Measurements from ENCODE around the gene PANK4. TPM values are rescaled to one million over a fixed set of nuclear protein-coding genes. Genes with fewer than 3 reads are reported as not detected.

PANK4 gene
- total and polyA plus RNA-seq, 2 experiments from 2014 or later: 18.5 to 21.3 TPM

DNA sequence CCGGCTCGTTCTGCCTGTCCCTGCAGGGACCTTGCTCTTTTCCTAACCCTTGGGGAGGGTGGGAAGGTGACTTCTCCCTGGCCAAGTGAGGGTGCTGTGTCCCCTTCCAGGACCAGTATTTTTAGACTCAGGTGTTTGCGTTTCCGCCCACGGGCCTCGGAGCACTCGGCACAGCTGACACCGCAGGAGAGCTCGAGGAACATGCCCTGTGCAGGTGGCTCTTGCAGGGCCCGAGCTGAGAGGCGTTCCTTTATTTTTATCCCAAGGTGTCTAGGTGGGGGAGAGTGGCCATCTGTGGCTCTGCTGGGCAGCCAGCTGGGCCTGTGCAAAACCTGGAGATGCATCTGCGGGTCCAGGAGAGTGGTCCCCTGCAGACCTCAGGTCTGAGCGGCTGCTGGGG lies 34.3 kb downstream of the PANK4 start:
- 77% methylated on average over 11 of the region's 13 CpGs for WGBS (ENCODE audit: low lambda C conversion rate, missing lambda C conversion rate)
- Histone ChIP-seq H3K27me3 (no peaks in the 10 kb centered on the region), H3K79me2 (no peaks in the 10 kb centered on the region), H4K20me1 (ENCODE audit: insufficient read depth, poor library complexity, severe bottlenecking) (no peaks in the 10 kb centered on the region), H3K9me2 (replicated peaks; ENCODE audit: insufficient read depth) (no peaks in the 10 kb centered on the region), H3K36me3 (replicated peaks; ENCODE audit: insufficient read depth, low read depth) (no peaks in the 10 kb centered on the region), H3K4me3 (no peak overlapping the region), H3K4me1 (ENCODE audit: insufficient read depth) (peaks cover 5% of the 10 kb centered on the region), H3K4me2 (no peak overlapping the region), H2AFZ (no peak overlapping the region), H3K9me3 (ENCODE audit: low read depth) (no peaks in the 10 kb centered on the region), H3K27ac (no peak overlapping the region)
- TF ChIP-seq EZH2phosphoT487 (IDR thresholded peaks at IDR 0.05; ENCODE audit: low read depth, severe bottlenecking, unreplicated experiment) (no peak), EZH2 (IDR thresholded peaks at IDR 0.05; ENCODE audit: borderline replicate concordance) (no peak)
- TF ChIP-seq, protein P1, sequence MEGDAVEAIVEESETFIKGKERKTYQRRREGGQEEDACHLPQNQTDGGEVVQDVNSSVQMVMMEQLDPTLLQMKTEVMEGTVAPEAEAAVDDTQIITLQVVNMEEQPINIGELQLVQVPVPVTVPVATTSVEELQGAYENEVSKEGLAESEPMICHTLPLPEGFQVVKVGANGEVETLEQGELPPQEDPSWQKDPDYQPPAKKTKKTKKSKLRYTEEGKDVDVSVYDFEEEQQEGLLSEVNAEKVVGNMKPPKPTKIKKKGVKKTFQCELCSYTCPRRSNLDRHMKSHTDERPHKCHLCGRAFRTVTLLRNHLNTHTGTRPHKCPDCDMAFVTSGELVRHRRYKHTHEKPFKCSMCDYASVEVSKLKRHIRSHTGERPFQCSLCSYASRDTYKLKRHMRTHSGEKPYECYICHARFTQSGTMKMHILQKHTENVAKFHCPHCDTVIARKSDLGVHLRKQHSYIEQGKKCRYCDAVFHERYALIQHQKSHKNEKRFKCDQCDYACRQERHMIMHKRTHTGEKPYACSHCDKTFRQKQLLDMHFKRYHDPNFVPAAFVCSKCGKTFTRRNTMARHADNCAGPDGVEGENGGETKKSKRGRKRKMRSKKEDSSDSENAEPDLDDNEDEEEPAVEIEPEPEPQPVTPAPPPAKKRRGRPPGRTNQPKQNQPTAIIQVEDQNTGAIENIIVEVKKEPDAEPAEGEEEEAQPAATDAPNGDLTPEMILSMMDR (IDR thresholded peaks at IDR 0.05; ENCODE audit: poor library complexity): no peak
- no peak for DNase-seq (ENCODE audit: low spot score)

DNA sequence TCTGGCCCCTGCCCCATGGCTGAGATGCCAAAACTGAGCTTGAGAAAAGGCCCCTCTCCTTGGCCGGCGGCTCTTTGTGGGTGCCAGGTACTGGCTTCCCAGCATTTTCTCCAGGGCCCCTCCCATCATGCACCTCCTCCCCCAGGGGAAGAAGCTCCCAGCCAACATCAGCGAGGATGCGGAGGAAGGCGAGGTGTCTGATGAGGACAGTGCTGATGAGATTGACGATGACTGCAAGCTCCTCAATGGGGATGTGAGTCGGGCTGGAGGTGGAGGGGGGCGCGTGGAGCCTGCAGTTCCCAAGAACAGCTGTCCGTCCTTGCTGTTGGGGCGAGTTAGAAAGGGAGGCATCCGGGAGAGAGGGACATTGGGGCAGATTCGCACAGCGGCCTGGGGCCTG lies 36.8 kb downstream of the PANK4 start:
- Histone ChIP-seq H3K9me3 (ENCODE audit: low read depth) (no peaks in the 10 kb centered on the region), H3K36me3 (replicated peaks; ENCODE audit: insufficient read depth, low read depth) (no peaks in the 10 kb centered on the region), H3K4me2 (no peak overlapping the region), H3K79me2 (no peaks in the 10 kb centered on the region), H3K27me3 (no peaks in the 10 kb centered on the region), H2AFZ (no peak overlapping the region), H3K4me3 (no peak overlapping the region), H4K20me1 (ENCODE audit: insufficient read depth, poor library complexity, severe bottlenecking) (no peaks in the 10 kb centered on the region), H3K4me1 (ENCODE audit: insufficient read depth) (peaks cover 4% of the 10 kb centered on the region), H3K27ac (no peak overlapping the region), H3K9me2 (replicated peaks; ENCODE audit: insufficient read depth) (no peaks in the 10 kb centered on the region)
- no peak for DNase-seq (ENCODE audit: low spot score)
- 95% methylated on average over 13 of the region's 14 CpGs for WGBS (ENCODE audit: low lambda C conversion rate, missing lambda C conversion rate)
- TF ChIP-seq EZH2phosphoT487 (IDR thresholded peaks at IDR 0.05; ENCODE audit: low read depth, severe bottlenecking, unreplicated experiment) (no peak), EZH2 (IDR thresholded peaks at IDR 0.05; ENCODE audit: borderline replicate concordance) (no peak)
- TF ChIP-seq, protein P1 (IDR thresholded peaks at IDR 0.05; ENCODE audit: poor library complexity): no peak

DNA sequence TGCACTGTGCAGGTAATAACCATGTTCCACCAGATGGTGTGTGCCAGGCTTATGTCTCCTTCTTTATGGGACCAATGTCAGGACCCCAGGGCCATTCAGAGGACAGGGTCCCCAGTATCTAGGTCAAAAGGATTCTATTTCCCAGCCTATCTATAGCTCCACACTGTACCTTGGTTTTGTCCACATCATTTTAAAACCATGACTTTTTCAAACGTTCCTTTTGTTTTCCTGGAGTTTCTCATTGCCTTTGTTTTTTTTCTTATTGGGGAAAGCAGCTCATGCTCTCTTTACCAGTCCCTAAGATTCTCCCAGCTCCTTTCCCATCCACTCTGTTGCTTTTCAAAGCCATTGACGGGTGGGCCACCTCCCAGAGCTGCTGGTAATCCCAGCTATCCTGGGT lies 37.7 kb downstream of the PANK4 start:
- H4K20me1 ChIP-seq (ENCODE audit: insufficient read depth, poor library complexity, severe bottlenecking): no peaks in the 10 kb centered on the region
- no peaks in the 10 kb centered on the region for H3K36me3 ChIP-seq (replicated peaks; ENCODE audit: insufficient read depth, low read depth)
- TF ChIP-seq EZH2 (IDR thresholded peaks at IDR 0.05; ENCODE audit: borderline replicate concordance) (no peak), EZH2phosphoT487 (IDR thresholded peaks at IDR 0.05; ENCODE audit: low read depth, severe bottlenecking, unreplicated experiment) (no peak)
- TF ChIP-seq, protein P1 (IDR thresholded peaks at IDR 0.05; ENCODE audit: poor library complexity): no peak
- no peaks in the 10 kb centered on the region for H3K27me3 ChIP-seq
- H3K79me2 ChIP-seq: no peaks in the 10 kb centered on the region
- H2AFZ ChIP-seq: no peak overlapping the region
- no peaks in the 10 kb centered on the region for H3K9me3 ChIP-seq (ENCODE audit: low read depth)
- no peak overlapping the region for H3K4me2 ChIP-seq
- H3K27ac ChIP-seq: no peak overlapping the region
- DNase-seq (ENCODE audit: low spot score): no peak
- H3K4me1 ChIP-seq (ENCODE audit: insufficient read depth): no peaks in the 10 kb centered on the region
- 82% methylated on average over 2 of the region's 2 CpGs for whole genome bisulfite sequencing (ENCODE audit: low lambda C conversion rate, missing lambda C conversion rate)
- H3K4me3 ChIP-seq: no peak overlapping the region
- H3K9me2 ChIP-seq (replicated peaks; ENCODE audit: insufficient read depth): no peaks in the 10 kb centered on the region

DNA sequence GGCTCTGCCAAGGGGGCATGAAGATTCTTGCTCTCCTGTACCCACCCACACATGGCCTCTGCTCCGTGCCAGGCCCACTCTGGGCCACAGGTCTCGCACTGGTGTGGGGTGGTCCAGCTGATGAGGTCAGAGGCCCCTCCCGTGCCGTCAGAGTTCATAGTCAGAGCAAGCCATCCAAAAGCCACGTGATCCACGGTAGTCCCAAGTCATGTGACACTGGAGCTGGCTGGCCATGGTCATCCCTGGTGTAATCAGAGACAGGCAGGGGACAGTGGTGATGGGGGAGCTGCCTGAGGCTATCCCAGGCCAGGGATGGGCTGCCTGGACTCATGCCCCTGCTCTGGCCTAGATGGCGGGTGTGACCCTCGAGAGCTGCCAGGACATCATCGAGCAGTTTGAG lies 39.8 kb downstream of the PANK4 start:
- no peak overlapping the region for H2AFZ ChIP-seq
- no peak for TF ChIP-seq EZH2phosphoT487 (IDR thresholded peaks at IDR 0.05; ENCODE audit: low read depth, severe bottlenecking, unreplicated experiment)
- TF ChIP-seq, protein P1 (IDR thresholded peaks at IDR 0.05; ENCODE audit: poor library complexity): no peak
- TF ChIP-seq EZH2 (IDR thresholded peaks at IDR 0.05; ENCODE audit: borderline replicate concordance): no peak
- 85% methylated on average over 9 of the region's 9 CpGs for WGBS (ENCODE audit: low lambda C conversion rate, missing lambda C conversion rate)
- H3K4me1 ChIP-seq (ENCODE audit: insufficient read depth): no peaks in the 10 kb centered on the region
- no peak overlapping the region for H3K27ac ChIP-seq
- H4K20me1 ChIP-seq (ENCODE audit: insufficient read depth, poor library complexity, severe bottlenecking): no peaks in the 10 kb centered on the region
- H3K4me2 ChIP-seq: no peak overlapping the region
- H3K36me3 ChIP-seq (replicated peaks; ENCODE audit: insufficient read depth, low read depth): no peaks in the 10 kb centered on the region
- H3K4me3 ChIP-seq: no peak overlapping the region
- no peaks in the 10 kb centered on the region for H3K27me3 ChIP-seq
- H3K9me3 ChIP-seq (ENCODE audit: low read depth): no peaks in the 10 kb centered on the region
- H3K9me2 ChIP-seq (replicated peaks; ENCODE audit: insufficient read depth): no peaks in the 10 kb centered on the region
- no peak for DNase-seq (ENCODE audit: low spot score)
- H3K79me2 ChIP-seq: no peaks in the 10 kb centered on the region
